Neural progenitor cell (in vitro differentiated cells): ENCODE data around the gene CHD9NB.

ENCODE experiments used
- EZH2phosphoT487 ChIP-seq: fragments of 200-600 bp; sonication (generic); IDR thresholded peaks from 2 replicates; pipeline ENCODE4 v1.6.1; 2017; ENCODE audit warnings: antibody characterized with exemption
- TF ChIP-seq, protein P1 (sequence below): fragments of 200-600 bp; sonication (generic); IDR thresholded peaks from 2 replicates; pipeline ENCODE4 v1.5.1; 2017; ENCODE audit warnings: antibody characterized with exemption, mild to moderate bottlenecking

DNA sequence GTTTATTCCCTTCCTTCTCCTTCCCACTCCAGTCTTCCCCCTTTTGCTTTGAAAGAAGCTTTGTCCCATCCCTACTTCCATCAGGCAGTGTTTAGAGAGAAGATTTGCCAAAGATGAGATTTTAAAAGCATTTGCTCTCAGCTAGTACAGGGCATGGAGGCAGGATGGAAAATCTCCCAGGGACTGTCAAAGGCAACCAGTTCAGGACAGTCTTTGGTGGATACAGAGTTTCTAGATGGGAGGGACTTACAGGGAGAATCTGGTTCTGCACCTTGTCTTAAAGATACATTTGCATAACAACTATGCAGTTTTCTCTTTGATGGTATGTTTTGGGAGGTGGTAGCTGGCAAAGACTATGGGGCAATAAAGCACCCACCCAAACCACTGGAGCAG lies 28.3 kb upstream of the CHD9NB start:
- TF ChIP-seq, protein P1, sequence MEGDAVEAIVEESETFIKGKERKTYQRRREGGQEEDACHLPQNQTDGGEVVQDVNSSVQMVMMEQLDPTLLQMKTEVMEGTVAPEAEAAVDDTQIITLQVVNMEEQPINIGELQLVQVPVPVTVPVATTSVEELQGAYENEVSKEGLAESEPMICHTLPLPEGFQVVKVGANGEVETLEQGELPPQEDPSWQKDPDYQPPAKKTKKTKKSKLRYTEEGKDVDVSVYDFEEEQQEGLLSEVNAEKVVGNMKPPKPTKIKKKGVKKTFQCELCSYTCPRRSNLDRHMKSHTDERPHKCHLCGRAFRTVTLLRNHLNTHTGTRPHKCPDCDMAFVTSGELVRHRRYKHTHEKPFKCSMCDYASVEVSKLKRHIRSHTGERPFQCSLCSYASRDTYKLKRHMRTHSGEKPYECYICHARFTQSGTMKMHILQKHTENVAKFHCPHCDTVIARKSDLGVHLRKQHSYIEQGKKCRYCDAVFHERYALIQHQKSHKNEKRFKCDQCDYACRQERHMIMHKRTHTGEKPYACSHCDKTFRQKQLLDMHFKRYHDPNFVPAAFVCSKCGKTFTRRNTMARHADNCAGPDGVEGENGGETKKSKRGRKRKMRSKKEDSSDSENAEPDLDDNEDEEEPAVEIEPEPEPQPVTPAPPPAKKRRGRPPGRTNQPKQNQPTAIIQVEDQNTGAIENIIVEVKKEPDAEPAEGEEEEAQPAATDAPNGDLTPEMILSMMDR, result no peak
- no peak for TF ChIP-seq EZH2phosphoT487
